NCI-H187 treated with DMSO at 0.1 percent for 48 hours (cell line): ENCODE data around the gene ERCC6L2.

Experiments
- DNase-seq: peaks from one replicate; lab custom pipeline; 2025; lab: John Stamatoyannopoulos, UW

Gene ERCC6L2

GRCh38 chr9:95927271-95928004, 51.9 kb downstream of the ERCC6L2 start:
- no peak for DNase-seq

GRCh38 chr9:95930277-95930676, 54.8 kb downstream of the ERCC6L2 start:
- DNase-seq, result no peak

- DNase-seq, result no peak
These were observed 60.5 kb downstream of the ERCC6L2 start for GRCh38 chr9:95935861-95936578.

- DNase-seq, result no peak
These were observed 61.1 kb downstream of the ERCC6L2 start for GRCh38 chr9:95936579-95937075.

GRCh38 chr9:95937131-95937530, 61.6 kb downstream of the ERCC6L2 start:
- DNase-seq, result no peak

- DNase-seq, result no peak
These were observed 63.2 kb downstream of the ERCC6L2 start for GRCh38 chr9:95938724-95939123.

- no peak for DNase-seq
These were observed 64.0 kb downstream of the ERCC6L2 start for GRCh38 chr9:95939472-95939871.

- DNase-seq, result no peak
These were observed 64.8 kb downstream of the ERCC6L2 start for GRCh38 chr9:95940265-95940664.

GRCh38 chr9:95942016-95942415, 66.5 kb downstream of the ERCC6L2 start:
- DNase-seq, result no peak

GRCh38 chr9:95947118-95947517, 71.6 kb downstream of the ERCC6L2 start:
- no peak for DNase-seq

- DNase-seq, result no peak
These were observed 77.0 kb downstream of the ERCC6L2 start for GRCh38 chr9:95952471-95952870.

GRCh38 chr9:95953986-95954385, 78.5 kb downstream of the ERCC6L2 start:
- no peak for DNase-seq

GRCh38 chr9:95954940-95955339, 79.4 kb downstream of the ERCC6L2 start:
- DNase-seq, result no peak

GRCh38 chr9:95962936-95963335, 87.4 kb downstream of the ERCC6L2 start:
- DNase-seq, result no peak

- no peak for DNase-seq
These were observed 88.2 kb downstream of the ERCC6L2 start for GRCh38 chr9:95963659-95964058.

- no peak for DNase-seq
These were observed 90.8 kb downstream of the ERCC6L2 start for GRCh38 chr9:95966306-95966705.

- no peak for DNase-seq
These were observed 94.8 kb downstream of the ERCC6L2 start for GRCh38 chr9:95970317-95970716.

- DNase-seq, result no peak
These were observed 96.3 kb downstream of the ERCC6L2 start for GRCh38 chr9:95971815-95972214.

- no peak for DNase-seq
These were observed 98.9 kb downstream of the ERCC6L2 start for GRCh38 chr9:95974389-95974788.

GRCh38 chr9:95977371-95977770, 101.9 kb downstream of the ERCC6L2 start:
- no peak for DNase-seq

GRCh38 chr9:95978106-95978505, 102.6 kb downstream of the ERCC6L2 start:
- no peak for DNase-seq

- no peak for DNase-seq
These were observed 104.0 kb downstream of the ERCC6L2 start for GRCh38 chr9:95979446-95979845.
